ENCODE results near the gene RFC5. TPM values are rescaled to one million over a fixed set of nuclear protein-coding genes. Genes with fewer than 3 reads are reported as not detected.

The RFC5 gene
- total and polyA plus RNA-seq, 10 of the 15 experiments (the other 5 are each of a cell fraction or from before 2014, with no cell fraction given): 30.9 to 73.3 (median 53.5) TPM

DNA sequence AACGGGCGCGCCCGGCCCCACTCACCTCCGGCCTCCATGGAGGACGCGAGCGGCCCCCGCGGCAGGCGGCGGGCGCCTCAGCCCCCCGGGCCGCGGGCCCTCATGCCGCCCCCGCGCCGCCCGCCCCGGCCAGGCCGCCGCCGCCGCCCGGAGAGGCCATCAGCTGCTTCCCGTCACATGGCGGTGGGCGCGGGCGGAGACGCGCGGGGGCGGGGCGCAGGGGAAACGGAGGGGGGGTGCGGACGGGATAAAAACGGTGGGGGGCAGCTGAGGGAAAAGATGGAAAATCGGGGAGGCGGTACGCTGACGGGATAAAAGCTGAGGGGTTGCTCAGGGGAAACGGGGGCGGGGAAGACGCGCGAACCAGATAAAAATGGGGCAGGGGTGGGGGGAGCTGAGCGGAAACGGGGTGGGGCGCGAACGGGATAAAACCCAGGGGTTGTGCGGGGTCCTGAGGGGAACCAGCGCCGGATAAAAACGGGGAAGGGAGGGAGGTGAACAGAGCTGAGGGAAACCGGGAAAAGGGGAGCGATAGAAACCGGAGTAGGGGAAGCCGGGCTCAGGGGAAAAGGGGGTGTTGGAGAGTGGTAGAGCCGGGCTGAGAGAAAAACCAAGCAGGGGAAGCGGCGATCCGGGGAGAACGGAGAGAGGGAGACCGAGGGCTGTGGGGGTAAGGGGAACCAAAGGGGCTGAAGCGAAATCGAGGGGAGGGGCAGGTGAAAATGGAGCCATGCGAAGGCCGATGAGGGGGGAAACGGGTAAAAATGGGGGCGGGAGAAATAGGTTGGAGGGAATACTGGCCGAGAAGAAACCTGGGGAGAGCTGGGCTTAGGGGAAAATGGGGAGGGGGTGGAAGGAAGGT lies 44.7 kb downstream of the RFC5 start, which contains the start of gene WSB2 (continued):
- TF ChIP-seq, protein P1, sequence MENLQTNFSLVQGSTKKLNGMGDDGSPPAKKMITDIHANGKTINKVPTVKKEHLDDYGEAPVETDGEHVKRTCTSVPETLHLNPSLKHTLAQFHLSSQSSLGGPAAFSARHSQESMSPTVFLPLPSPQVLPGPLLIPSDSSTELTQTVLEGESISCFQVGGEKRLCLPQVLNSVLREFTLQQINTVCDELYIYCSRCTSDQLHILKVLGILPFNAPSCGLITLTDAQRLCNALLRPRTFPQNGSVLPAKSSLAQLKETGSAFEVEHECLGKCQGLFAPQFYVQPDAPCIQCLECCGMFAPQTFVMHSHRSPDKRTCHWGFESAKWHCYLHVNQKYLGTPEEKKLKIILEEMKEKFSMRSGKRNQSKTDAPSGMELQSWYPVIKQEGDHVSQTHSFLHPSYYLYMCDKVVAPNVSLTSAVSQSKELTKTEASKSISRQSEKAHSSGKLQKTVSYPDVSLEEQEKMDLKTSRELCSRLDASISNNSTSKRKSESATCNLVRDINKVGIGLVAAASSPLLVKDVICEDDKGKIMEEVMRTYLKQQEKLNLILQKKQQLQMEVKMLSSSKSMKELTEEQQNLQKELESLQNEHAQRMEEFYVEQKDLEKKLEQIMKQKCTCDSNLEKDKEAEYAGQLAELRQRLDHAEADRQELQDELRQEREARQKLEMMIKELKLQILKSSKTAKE (IDR thresholded peaks at IDR 0.05; ENCODE audit: low read depth, poor library complexity, severe bottlenecking): no peak
- TF ChIP-seq ATF2 (IDR thresholded peaks at IDR 0.05; ENCODE audit: low read length): no peak
- no peak for TF ChIP-seq NFXL1 (IDR thresholded peaks at IDR 0.05; ENCODE audit: borderline replicate concordance)
- TF ChIP-seq, protein P2, sequence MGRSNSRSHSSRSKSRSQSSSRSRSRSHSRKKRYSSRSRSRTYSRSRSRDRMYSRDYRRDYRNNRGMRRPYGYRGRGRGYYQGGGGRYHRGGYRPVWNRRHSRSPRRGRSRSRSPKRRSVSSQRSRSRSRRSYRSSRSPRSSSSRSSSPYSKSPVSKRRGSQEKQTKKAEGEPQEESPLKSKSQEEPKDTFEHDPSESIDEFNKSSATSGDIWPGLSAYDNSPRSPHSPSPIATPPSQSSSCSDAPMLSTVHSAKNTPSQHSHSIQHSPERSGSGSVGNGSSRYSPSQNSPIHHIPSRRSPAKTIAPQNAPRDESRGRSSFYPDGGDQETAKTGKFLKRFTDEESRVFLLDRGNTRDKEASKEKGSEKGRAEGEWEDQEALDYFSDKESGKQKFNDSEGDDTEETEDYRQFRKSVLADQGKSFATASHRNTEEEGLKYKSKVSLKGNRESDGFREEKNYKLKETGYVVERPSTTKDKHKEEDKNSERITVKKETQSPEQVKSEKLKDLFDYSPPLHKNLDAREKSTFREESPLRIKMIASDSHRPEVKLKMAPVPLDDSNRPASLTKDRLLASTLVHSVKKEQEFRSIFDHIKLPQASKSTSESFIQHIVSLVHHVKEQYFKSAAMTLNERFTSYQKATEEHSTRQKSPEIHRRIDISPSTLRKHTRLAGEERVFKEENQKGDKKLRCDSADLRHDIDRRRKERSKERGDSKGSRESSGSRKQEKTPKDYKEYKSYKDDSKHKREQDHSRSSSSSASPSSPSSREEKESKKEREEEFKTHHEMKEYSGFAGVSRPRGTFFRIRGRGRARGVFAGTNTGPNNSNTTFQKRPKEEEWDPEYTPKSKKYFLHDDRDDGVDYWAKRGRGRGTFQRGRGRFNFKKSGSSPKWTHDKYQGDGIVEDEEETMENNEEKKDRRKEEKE (IDR thresholded peaks at IDR 0.05): no peak
- no peak for TF ChIP-seq SREBF1 (IDR thresholded peaks at IDR 0.05; ENCODE audit: low read length)
- TF ChIP-seq DPF2 (IDR thresholded peaks at IDR 0.05): no peak
- peak; percentile 11; the same call in 1 of the 2 replicates for TF ChIP-seq RUNX3 (IDR thresholded peaks at IDR 0.05; ENCODE audit: low read length)
- no peak; the same call in 1 of the 2 replicates for TF ChIP-seq PAX5 (IDR thresholded peaks at IDR 0.05; ENCODE audit: borderline replicate concordance, low read depth, low read length)
- TF ChIP-seq, protein P3, sequence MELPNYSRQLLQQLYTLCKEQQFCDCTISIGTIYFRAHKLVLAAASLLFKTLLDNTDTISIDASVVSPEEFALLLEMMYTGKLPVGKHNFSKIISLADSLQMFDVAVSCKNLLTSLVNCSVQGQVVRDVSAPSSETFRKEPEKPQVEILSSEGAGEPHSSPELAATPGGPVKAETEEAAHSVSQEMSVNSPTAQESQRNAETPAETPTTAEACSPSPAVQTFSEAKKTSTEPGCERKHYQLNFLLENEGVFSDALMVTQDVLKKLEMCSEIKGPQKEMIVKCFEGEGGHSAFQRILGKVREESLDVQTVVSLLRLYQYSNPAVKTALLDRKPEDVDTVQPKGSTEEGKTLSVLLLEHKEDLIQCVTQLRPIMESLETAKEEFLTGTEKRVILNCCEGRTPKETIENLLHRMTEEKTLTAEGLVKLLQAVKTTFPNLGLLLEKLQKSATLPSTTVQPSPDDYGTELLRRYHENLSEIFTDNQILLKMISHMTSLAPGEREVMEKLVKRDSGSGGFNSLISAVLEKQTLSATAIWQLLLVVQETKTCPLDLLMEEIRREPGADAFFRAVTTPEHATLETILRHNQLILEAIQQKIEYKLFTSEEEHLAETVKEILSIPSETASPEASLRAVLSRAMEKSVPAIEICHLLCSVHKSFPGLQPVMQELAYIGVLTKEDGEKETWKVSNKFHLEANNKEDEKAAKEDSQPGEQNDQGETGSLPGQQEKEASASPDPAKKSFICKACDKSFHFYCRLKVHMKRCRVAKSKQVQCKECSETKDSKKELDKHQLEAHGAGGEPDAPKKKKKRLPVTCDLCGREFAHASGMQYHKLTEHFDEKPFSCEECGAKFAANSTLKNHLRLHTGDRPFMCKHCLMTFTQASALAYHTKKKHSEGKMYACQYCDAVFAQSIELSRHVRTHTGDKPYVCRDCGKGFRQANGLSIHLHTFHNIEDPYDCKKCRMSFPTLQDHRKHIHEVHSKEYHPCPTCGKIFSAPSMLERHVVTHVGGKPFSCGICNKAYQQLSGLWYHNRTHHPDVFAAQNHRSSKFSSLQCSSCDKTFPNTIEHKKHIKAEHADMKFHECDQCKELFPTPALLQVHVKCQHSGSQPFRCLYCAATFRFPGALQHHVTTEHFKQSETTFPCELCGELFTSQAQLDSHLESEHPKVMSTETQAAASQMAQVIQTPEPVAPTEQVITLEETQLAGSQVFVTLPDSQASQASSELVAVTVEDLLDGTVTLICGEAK (IDR thresholded peaks at IDR 0.05; ENCODE audit: borderline replicate concordance): no peak
- TF ChIP-seq, protein P4, sequence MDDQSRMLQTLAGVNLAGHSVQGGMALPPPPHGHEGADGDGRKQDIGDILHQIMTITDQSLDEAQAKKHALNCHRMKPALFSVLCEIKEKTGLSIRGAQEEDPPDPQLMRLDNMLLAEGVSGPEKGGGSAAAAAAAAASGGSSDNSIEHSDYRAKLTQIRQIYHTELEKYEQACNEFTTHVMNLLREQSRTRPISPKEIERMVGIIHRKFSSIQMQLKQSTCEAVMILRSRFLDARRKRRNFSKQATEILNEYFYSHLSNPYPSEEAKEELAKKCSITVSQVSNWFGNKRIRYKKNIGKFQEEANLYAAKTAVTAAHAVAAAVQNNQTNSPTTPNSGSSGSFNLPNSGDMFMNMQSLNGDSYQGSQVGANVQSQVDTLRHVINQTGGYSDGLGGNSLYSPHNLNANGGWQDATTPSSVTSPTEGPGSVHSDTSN (IDR thresholded peaks at IDR 0.05; ENCODE audit: insufficient replicate concordance, low read depth, low read length): no peak
- no peak for TF ChIP-seq SPI1 (IDR thresholded peaks at IDR 0.05; ENCODE audit: borderline replicate concordance, insufficient read depth, low read depth, low read length)
- no peak for TF ChIP-seq SUPT20H (IDR thresholded peaks at IDR 0.05; ENCODE audit: borderline replicate concordance, control insufficient read depth, low read depth, low read length)
- TF ChIP-seq SRF (IDR thresholded peaks at IDR 0.05; ENCODE audit: low read depth in 2 of 2, low read length in 2 of 2): no peak
- no peak for TF ChIP-seq BCL11A (IDR thresholded peaks at IDR 0.05; ENCODE audit: low read depth, low read length)

All from GM12878 (cell line).